Dedifferentiated amniotic fluid mesenchymal stem cell (primary cell): Measurements from ENCODE around the gene RAB8B.
A peak's percentile ranks its signal among the peaks of the same experiment; 100 is the strongest.

Experiments used
- DNase-seq: peaks from one replicate; pipeline ENCODE4 v3.0.0-alpha.2; 2016; ENCODE audit errors: extremely low spot score

The RAB8B gene

DNA sequence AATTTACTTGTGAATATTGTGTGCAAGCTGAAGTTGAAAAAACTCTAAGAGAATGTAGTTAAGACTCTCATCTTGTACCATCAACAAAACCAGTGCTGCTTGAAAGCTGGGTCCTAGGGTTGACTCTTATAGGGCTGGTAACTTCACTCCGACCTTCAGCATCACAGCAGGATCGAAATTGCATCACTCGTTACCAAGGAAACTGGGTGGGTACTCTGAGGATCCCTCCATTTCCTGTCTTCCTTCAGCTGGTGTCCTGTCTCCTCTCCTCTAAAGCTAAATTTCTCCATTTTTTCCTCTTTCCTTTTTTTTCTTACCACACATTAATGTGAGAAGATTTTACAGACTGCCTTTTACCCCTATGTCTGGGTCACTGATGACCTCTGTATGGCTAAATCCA, 85.0 kb downstream of the RAB8B start:
- no peak for DNase-seq

DNA sequence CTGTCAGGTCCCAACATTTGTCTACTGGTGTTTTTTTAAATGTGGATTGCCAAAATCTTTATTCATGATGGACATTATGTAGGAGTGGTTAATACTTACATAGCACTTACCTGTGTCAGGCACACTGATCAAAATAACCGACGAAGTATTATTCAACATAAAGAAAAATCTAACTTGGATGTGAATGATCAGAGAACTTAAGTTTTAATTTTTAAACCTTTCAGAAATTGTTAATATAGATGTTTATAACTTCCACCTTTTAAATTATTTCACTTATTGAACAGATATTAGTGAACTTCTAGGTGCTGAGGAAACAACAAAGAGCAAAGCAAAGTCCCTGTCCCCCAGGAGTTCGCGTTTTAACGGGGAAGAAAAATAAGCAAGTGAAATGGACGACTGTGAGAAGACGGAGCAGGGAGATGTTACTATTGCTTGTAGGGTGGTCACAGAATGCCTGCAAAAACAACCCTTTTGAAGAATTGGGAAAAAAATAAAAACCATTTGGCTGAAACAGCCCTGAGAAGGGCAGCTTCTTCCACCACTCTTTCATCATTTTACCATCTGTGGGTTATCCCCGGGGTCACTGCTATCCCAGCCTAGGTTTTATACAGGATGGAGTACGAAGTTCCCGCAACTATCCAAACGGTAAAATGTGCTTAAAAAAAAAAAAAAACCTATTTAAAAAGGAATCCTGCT, 87.1 kb downstream of the RAB8B start:
- DNase-seq, result no peak

DNA sequence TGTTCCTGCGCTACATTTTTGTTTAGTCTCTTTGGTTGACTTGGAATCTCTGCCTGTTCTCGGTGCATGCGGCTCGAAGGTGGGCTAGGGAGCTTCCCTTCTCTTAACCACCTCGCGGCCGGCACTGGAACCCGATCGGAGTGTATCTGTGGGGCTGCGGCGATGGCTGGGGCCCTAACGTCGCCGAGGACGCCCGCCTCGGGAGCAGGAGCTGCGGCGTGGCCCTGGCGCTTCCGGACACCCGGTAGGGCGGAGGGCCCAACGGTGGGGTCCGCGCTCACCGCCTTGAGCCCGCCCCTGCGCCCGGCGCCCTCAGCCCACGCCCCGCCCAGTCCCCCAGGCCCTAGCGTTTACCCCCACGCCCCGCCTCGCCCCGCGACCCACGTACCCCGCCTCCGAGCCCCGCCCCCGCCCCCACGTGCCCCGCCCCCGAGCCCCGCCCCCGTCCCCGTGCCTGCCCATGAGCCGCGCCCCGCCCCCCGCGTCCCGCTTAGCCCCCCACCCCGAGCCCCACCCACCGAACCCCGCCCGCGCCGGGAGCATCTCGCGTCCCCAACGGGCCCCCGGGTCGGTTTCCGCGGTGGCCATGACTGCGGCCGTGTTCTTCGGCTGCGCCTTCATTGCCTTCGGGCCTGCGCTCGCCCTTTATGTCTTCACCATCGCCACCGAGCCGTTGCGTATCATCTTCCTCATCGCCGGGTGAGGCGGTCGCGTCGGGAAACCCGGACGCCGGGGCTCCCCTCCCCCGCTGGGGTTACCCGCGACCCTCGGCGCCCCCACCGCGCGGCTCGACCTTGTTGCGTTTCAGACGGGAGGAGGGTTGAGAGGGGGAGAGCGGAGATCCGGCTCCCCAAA, 87.9 kb downstream of the RAB8B start, which contains the start of gene APH1B:
Gene APH1B, plus strand, starts transcription at position 568 of the 855 bp plus-strand sequence. Its CDS starts 19 bp downstream, at position 587.
- DNase-seq, result peak; percentile 35

DNA sequence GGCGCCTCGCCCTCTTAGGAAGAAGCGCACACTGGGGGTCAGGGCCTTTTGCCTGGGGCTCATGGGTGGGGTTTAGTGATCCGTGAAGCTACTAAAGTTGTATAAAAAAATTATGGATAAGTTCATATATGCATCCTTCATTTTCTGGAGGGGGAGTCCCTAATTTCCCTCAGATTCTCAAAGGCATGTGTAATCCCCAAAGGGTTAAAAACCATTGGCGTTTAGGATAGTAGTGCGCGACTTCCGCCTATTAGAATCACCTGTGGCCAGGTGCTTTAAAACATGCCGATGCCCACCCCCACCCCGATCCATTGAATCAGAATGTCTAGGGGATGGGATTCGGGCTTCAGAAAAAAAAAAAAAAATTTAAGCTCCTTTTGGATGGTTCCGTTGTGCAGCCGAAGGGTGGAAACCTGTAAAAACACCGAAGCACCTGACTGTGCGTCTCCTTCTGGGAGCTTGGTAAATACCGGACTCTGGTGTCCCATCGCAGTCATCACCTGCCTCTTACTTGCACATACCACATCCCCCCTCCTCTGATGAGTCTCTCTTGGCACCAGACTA, 88.6 kb downstream of the RAB8B start:
- DNase-seq, result no peak

DNA sequence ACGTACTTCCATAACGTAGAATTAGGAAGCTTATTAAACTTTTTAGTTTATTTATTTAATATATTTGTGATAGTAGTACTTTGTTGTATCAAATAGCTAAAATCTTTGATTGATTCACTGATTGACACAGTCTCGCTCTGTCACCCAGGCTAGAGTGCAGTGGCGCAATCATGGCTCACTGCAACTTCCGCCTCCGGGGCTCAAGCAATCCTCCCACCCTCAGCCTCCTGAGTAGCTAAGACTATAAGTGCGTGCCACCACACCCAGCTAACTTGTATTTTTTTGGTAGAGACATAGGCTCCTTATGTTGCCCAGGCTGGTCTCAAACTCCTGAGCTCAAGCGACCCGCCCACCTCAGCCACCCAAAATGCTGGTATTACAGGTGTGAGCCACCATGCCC, 93.7 kb downstream of the RAB8B start:
- DNase-seq, result no peak

DNA sequence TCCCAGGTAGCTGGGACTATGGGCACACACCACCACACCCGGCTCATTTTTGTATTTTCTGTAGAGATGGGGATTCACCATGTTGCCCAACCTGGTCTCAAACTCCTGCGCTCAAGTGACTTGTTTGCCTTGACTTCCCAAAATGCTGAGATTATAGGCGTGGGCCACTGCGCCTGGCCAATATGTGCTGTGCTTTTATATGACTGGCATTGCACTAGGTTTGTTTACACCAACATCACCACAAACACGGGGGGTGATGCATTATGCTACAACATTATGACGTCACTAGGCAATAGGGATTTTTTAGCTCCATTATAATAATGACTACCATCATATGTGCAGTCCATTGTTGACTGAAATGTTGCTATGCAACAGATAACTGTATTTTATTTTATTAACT, 94.9 kb downstream of the RAB8B start:
- no peak for DNase-seq

DNA sequence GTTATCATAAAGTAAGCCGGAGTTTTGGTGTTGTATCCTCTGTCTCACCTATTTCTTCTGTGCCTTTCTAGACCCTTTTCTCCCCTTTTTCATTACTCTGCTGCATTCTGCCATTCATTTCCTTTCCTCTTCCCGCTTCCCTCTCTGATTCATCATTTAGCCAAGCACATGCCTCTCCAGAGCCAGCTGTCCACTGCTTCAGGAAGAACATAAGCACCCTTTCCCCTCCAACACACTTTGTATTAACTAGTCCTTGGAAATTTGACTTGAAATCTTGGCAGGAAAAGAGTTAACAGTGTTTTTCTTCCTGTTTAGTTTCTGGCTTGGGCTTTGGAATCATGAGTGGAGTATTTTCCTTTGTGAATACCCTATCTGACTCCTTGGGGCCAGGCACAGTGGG, 97.7 kb downstream of the RAB8B start:
- no peak for DNase-seq

DNA sequence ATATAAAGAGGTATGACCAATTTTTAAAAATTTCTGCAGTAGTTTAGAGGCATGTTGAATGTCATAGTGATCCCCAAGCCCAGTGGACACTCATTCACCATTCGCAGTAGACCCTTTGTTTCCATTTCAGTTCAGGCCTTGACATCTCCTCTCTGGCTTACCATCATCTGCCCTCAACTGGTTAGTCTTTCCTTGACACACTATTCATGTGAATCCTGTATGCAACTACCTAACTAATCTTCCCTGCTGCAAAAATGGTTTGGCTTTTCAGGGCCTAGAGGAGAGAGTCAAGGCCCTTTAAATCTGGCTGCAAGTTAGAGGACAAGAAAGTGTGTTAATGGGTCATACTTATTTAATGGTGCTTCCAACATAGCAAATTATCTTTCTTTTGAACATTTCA, 98.9 kb downstream of the RAB8B start:
- DNase-seq, result no peak

DNA sequence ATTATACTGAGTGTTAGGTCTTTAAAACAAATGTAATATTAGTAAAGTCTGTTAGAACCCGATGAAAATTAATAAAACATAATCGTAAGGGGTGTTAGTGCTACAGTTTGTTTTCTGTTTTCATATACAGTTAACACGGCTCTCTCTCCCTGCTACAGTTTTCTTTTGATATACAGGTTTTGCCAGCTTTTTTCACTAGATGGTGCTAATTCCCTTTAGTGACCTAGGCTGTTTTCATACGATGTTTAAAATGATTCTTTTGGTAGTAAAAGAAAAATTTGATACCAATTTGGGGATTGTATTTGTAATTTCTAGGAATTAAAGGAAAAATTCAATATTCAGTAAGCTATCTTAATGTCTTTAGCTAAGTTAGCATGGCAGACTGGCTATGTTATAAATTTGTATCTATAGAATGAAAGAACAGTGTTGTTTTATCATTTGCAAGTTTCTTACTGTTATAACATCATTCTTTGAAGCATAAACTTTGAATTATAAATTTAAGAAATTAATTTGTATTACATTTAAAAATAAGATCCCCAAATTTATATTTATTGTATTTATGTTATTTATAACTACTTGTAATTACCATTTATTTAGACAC, 99.5 kb downstream of the RAB8B start:
- peak; percentile 74 for DNase-seq

DNA sequence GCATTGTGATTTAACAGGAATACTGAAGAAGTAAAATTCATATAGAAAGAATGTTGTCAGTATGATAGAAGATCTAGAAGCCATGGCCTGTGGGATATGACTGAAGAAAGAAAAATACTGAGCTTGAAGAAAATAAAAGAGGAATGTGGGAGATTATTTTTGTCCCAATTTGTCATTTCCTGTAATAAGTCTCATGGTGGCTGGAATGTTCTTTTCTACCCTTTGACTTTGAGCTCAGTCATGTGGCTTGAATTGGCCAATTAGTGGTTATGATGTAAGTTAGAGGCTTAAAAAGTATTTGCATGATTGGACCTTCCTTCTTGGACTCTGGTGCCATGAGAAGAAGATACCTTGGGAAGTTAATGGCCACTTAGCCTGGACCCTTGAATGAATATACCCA, 102.1 kb downstream of the RAB8B start:
- peak; percentile 71 for DNase-seq

DNA sequence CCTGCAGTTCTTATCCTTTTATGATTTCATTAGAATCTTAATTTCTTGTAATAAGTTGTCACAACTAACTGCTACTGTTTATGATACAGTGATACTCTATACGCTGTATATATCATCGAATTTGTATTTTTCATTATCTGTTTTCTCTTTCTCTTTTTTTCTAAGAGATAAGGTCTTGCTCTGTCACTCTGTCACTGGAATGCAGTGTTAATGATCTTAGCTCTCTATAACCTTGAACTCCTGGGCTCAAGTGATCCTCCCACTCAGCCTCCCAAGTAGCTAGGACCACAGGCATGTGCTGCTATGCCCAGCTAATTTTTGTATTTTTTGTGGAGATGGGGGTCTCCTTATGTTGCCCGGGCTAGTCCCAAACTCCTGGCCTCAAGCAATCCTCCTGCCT, 102.8 kb downstream of the RAB8B start:
- DNase-seq, result no peak

DNA sequence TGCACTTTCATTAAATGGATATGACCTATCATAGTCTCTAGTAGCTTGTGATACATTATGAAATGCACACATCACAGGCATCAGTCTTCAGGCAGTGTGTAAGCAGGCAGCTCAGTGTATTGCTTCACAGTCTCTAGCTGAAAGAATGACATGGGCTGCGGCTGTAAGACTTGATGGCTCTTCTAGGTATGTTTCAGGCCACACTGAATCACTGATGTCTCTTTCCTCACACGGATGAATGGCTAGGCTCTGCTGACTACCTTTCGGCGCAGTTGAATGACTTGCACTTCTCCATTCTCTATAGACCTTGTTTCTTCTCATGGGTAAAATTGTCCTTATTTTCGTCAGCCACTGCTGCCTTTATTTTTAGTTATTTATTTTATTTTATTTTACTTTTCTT, 103.4 kb downstream of the RAB8B start:
- DNase-seq, result no peak

DNA sequence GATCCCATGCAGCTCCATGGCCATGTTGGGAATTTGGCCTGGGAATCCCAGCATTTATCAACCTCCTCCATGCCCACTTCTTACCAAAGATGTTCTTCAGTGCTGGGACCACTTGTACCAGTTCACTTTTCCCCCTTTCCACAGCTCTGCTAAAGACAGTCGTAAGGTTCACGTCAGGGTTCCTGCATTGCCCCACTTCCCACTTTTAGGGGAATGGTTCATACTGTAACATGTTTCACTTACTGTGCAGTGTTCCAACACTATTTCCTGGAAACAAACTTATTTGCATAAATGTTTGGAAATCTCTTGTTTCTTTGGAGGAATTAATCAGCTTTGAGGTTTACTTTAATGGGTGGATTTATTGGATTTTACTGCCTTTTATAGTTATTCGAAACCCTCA, 105.0 kb downstream of the RAB8B start:
- DNase-seq, result no peak

DNA sequence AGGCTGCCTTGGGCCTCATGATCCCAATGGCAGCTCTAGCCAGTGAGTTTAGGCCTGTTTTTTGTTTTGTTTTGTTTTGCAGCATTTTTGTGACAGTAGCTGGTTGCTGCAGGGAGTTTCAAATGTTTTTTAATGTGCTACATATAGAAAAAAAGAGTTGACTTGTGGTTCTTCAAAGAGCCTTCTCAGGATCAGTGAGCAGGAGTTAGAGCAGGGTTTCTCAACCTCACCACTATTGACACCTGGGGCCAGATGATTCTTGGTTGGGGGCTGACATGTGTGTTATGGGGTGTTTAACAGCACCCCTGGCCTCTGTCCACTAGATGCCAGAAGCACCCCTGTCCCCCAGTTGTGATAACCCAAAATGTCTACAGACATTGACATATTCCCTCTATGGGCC, 105.9 kb downstream of the RAB8B start:
- DNase-seq, result no peak

DNA sequence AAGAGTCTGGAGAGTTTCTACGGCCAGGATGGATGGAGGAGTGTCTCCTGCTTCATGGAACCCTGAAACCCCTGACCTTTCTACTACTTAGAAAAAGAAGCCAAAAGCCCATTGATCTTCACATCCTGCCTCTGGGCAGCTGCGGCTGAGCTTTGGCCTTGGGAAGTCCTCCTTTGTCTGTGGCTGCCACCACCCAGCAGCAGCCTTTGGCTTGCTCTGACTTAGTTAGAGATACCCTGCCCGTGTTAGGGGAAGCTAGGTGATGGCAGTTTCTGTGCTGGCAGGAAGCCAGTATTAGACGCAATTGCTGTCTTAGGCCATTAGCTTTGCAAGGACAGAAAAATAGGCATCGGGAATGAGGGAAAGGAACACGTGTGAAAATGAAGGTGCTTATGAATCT, 106.8 kb downstream of the RAB8B start:
- no peak for DNase-seq

DNA sequence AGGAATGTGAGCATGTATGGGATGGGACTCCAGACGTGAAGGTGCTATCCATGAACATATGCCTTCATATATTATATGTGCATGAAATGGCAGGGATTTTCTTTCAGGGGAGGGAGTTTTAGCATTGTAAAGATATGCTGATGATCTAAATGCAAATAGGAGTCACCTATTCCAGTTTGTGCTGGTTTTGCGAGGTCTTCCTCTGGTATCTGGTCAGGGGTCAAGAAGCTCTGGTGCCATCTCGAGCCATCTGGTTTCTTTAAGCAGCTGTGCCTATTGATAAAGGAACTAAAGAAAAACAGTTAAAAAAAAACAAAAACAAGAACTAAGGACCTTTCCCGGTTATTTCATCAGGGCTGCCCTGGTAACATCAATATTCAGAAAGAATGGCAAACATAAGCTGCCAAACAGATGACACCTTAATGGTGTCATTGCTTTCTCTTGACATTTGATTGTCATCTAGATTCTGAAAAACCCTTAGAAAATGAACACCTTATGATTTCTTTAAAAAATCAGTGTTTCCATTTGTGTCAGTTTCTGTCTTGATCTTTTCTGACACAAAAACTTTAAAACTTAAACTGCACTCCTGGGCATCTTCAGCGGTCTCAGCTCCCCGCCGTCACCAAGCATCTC, 110.7 kb downstream of the RAB8B start:
- no peak for DNase-seq

DNA sequence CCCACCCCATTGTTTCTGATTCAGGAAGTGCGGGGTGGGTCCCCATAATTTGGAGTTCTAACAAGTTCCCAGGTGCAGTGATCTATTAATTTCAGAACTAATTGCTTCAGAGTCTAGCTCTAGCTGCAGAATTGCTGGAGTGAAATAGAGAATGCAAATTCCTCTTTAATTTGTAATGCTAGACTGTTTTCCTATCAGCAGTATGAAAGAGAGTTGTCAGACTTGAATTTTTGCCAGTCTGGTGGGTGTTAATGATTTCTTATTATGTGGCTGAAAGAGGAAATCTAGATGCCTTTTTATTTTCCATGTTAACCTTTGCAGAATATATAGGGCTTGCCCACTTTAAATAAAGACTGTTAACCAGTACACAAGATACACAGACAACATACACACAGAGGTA, 111.7 kb downstream of the RAB8B start:
- no peak for DNase-seq

DNA sequence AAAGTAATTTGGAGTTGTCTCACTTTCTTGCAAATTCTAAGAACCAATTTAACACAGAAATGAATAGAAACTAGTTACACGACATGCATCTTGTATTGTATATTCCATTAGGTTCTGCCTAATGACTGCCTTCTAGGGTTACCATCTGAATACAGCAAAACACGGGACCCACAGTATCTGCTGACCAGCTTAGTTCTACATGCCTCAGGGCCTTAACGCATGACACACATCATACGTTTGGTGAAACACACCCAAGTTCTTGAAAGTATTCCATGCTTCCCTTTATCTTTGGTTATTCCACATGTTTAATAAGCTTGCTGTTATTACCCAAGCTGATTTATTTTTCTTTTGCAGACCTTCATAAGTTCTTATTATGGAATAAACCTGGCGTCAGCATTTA, 115.9 kb downstream of the RAB8B start:
- no peak for DNase-seq

DNA sequence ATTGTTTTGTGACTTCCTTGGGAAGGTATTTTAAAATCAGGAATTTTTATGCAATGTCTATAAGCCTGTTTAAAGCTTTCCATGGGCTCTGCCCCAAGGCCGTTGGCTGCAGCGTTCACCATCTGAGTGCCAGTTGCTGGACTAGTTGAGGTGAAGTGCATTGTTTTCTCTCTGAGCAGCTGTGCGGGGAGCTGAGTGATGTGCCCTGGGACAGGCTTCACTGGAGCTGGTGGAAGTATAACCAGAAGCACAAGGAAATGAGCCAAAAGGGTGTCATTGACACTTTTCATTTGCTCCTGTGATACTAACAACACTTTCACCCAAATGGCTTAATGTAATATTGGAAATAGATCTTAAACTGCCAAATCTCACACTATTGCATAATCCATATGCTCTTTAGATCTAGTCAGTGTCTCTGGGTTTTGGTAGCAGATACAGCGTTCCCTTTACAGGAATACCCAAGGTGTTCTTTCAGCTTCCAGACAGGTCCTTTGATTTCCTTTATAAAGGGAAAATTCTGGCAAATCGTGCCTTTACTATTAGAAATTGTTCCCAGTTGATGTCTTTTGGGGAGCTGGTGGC, 117.2 kb downstream of the RAB8B start:
- DNase-seq, result no peak

DNA sequence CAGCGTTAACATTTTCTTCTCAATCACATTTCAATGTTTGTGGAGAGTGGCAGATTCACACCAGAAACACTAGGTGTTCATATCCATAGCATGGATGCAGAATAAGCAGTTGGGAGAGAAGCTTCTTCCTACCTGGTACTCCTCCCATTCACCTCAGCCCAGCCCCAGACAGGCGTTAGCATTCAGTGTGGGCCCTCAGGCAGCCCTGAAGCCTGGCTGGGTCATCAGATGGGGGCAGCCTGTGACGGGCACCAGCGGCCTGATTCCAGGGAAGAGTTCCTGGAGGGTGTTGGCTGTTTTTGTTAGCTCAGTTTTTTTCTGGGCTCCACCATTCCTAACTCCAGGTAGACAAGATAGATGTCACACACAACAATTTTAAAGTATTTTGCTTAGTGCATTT, 119.1 kb downstream of the RAB8B start:
- DNase-seq, result no peak

DNA sequence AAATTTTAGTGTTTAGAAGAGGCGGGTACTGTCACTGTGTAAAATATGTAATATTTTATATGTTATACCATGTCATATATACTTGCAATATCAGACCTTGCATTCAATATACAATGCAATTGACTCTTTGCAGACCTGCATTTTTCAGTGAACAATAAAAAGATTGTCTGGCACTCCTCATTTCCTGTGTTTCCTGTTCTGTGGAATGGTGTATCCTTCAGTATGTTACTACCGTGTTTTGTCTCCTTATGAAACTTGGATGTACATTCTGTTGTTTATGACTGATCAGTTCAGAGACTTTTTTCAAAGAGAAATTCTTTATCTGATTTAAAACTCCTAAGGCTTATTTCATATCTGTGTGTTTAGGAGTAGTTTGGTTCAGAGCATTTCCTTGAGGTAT, 119.5 kb downstream of the RAB8B start:
- no peak for DNase-seq

DNA sequence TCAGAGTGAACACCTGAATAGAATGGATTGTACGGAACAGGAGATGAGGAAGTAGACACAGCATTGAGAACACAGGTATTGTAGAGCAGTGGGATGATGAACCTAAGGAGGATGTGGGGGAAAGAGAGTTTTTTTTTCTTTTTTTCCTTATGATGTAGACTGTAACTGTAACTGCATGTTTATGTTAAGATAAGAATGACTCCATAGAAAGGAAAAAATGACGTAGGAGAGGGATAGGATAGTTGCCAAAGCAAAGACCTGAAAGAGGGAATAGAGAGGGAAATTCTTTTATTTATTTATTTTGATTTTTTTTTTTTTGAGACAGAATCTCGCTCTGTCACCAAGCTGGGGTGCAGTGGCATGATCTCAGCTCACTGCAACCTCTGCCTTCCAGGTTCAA, 121.2 kb downstream of the RAB8B start:
- no peak for DNase-seq
